ENCODE measurements around the gene PYHIN1. TPM values are rescaled to one million over a fixed set of nuclear protein-coding genes. Genes with fewer than 3 reads are reported as not detected.

The PYHIN1 gene
- total and polyA plus RNA-seq, 2 of the 8 experiments (the other 6 are each of a cell fraction or from before 2014, with no cell fraction given) = not detected

DNA sequence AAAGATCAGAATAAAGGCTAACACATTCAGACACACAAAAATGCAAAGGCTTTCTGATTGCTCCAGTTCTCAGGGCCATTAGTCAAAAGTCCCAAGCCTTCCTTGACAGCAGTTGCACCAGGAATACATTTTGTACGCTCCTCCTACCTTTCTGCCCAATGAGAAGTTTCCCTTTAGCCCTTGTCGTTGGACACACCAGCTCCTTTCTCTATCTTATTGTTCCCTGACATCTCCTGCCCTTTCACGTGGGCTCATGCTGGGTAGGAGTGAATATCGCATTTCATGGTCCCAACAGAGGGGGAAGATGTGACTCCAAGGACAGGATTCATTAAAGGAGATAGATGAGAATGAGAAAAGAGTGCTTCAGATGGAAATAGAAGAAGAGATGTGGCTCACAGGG, 44.9 kb downstream of the PYHIN1 start:
- Histone ChIP-seq H3K9ac (replicated peaks in 1 of 4; ENCODE audit: extremely low read depth in 1 of 4, low read depth in 3 of 4, low read length in 3 of 4) (no peak overlapping the region), H3K23me2 (ENCODE audit: low read depth, low read length) (no peaks in the 10 kb centered on the region), H3K27me3 (replicated peaks in 1 of 4; ENCODE audit: control insufficient read depth in 3 of 4, extremely low read depth in 1 of 4, insufficient read depth in 3 of 4, low read length in 3 of 4) (no peaks in the 10 kb centered on the region), H2BK5ac (ENCODE audit: low read depth, low read length) (no peak overlapping the region), H3K9me3 (ENCODE audit: insufficient read depth in 2 of 2, low read depth in 1 of 2, low read length in 1 of 2) (no peaks in the 10 kb centered on the region; a peak in 1 of 4 replicates), H3K18ac (ENCODE audit: extremely low read depth, low read length) (no peak overlapping the region), H4K8ac (ENCODE audit: extremely low read depth, insufficient read depth, low read length) (no peak overlapping the region), H3K36me3 (ENCODE audit: control insufficient read depth in 2 of 4, insufficient read depth in 4 of 4, low read length in 3 of 4) (no peaks in the 10 kb centered on the region), H2BK120ac (replicated peaks; ENCODE audit: low read depth, low read length) (no peak overlapping the region), H3K4me1 (replicated peaks in 1 of 4; ENCODE audit: control insufficient read depth in 3 of 4, insufficient read depth in 4 of 4, low read length in 3 of 4) (no peaks in the 10 kb centered on the region; a peak in 1 of 7 replicates), H3K27ac (ENCODE audit: low read depth, low read length) (no peak overlapping the region), H3K56ac (replicated peaks; ENCODE audit: insufficient read length, low read depth, low read length) (no peak overlapping the region), H2BK12ac (ENCODE audit: low read depth, low read length) (no peak overlapping the region), H2AK5ac (ENCODE audit: low read depth, low read length) (no peak overlapping the region), H3K4ac (replicated peaks; ENCODE audit: insufficient read length, low read depth, low read length) (no peak overlapping the region), H3K23ac (ENCODE audit: insufficient read length) (no peak overlapping the region), H4K5ac (ENCODE audit: insufficient read length, low read depth, low read length) (no peak overlapping the region), H4K91ac (replicated peaks; ENCODE audit: insufficient read length, low read length) (no peak overlapping the region), H2BK20ac (ENCODE audit: low read length) (no peak overlapping the region), H3K79me2 (ENCODE audit: control insufficient read depth in 1 of 2, insufficient read depth in 2 of 2, low read length in 2 of 2) (no peaks in the 10 kb centered on the region), H3K4me3 (ENCODE audit: extremely low read depth in 1 of 4, insufficient read depth in 2 of 4, low read depth in 3 of 4, low read length in 4 of 4) (no peak overlapping the region), H3K4me2 (ENCODE audit: insufficient read depth in 1 of 2, low read depth in 2 of 2, low read length in 2 of 2) (no peak overlapping the region), H2BK15ac (ENCODE audit: low read length) (no peak overlapping the region), H3K14ac (ENCODE audit: insufficient read length) (no peak overlapping the region), H4K20me1 (replicated peaks in 1 of 2; ENCODE audit: control insufficient read depth in 1 of 2, insufficient read depth in 2 of 2, low read length in 2 of 2) (no peaks in the 10 kb centered on the region), H3K79me1 (ENCODE audit: low read depth, low read length) (no peaks in the 10 kb centered on the region), H2AFZ (ENCODE audit: low read length) (peak overlapping the region; percentile 61; the same call in 1 of the 2 replicates)
- FAIRE-seq (no peak), DNase-seq (ENCODE audit: low read depth in 1 of 2, low spot score in 2 of 2) (no peak)
- ChIA-PET POLR2A (ENCODE audit: partially characterized antibody) (no interaction called here), CTCF (ENCODE audit: partially characterized antibody) (interaction anchor here (1.2 to 3.4 kb wide), 4 partner anchors 13 to 181 kb away, joined by 3 to 9 read pairs (median 3); no protein-coding TSS in a partner anchor)
- 44% methylated on average over 4 of the region's 4 CpGs; no CpG with 5 or more reads in 1 of the 2 experiments for WGBS, 2 experiments (ENCODE audit: extremely low coverage in 1 of 2, insufficient coverage in 1 of 2, insufficient read length in 1 of 2, insufficient replicate concordance in 2 of 2, low coverage in 1 of 2, low lambda C conversion rate in 2 of 2, missing lambda C conversion rate in 1 of 2)
- TF ChIP-seq KDM5A (IDR thresholded peaks at IDR 0.05; ENCODE audit: low read length) = no peak
- TF ChIP-seq, protein P1, sequence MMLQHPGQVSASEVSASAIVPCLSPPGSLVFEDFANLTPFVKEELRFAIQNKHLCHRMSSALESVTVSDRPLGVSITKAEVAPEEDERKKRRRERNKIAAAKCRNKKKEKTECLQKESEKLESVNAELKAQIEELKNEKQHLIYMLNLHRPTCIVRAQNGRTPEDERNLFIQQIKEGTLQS (IDR thresholded peaks at IDR 0.05; ENCODE audit: insufficient read depth, low read depth, low read length) = no peak
- no peak for TF ChIP-seq SP1 (IDR thresholded peaks at IDR 0.05; ENCODE audit: low read depth, low read length)
- no peak for TF ChIP-seq ZNF274 (IDR thresholded peaks at IDR 0.05; ENCODE audit: borderline replicate concordance, extremely low read depth, low read length)
- TF ChIP-seq, protein P2, sequence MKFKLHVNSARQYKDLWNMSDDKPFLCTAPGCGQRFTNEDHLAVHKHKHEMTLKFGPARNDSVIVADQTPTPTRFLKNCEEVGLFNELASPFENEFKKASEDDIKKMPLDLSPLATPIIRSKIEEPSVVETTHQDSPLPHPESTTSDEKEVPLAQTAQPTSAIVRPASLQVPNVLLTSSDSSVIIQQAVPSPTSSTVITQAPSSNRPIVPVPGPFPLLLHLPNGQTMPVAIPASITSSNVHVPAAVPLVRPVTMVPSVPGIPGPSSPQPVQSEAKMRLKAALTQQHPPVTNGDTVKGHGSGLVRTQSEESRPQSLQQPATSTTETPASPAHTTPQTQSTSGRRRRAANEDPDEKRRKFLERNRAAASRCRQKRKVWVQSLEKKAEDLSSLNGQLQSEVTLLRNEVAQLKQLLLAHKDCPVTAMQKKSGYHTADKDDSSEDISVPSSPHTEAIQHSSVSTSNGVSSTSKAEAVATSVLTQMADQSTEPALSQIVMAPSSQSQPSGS (IDR thresholded peaks at IDR 0.05; ENCODE audit: low read length) = no peak

All from H1 (cell line).